Activated CD4-positive, alpha-beta T cell treated with anti-CD3 and anti-CD28 coated beads, Interleukin-2, Interleukin-6, amounts not matched to agents 100 ng/mL and 50 ng/mL, durations not matched to agents 16 hours and 8 hours (primary cell): ENCODE data around the gene GPR150.

Source experiments
- DNase-seq: peaks from one replicate; pipeline ENCODE4 v3.0.0-alpha.2; 2020

The GPR150 gene

DNA sequence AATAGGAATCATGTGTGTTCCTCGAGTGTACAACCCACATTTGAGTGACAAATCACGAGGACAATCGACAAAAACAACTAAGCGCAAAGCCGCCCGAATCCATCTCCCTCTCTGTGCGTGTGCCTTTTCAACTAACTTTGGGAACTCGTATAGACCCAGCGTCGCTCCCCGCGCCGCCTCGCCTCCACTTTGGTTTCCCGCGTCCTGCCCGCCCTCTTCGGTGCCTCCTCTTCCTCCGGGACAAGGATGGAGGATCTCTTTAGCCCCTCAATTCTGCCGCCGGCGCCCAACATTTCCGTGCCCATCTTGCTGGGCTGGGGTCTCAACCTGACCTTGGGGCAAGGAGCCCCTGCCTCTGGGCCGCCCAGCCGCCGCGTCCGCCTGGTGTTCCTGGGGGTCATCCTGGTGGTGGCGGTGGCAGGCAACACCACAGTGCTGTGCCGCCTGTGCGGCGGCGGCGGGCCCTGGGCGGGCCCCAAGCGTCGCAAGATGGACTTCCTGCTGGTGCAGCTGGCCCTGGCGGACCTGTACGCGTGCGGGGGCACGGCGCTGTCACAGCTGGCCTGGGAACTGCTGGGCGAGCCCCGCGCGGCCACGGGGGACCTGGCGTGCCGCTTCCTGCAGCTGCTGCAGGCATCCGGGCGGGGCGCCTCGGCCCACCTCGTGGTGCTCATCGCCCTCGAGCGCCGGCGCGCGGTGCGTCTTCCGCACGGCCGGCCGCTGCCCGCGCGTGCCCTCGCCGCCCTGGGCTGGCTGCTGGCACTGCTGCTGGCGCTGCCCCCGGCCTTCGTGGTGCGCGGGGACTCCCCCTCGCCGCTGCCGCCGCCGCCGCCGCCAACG is at the start of gene GPR150:
Gene GPR150, plus strand, starts transcription at position 58 of the 840 bp plus-strand sequence. Its CDS starts 189 bp downstream, at position 247.
- peak; percentile 63 for DNase-seq

GRCh38 chr5:95572016-95572415 is 47.9 kb upstream of the GPR150 start:
- DNase-seq = no peak

DNA sequence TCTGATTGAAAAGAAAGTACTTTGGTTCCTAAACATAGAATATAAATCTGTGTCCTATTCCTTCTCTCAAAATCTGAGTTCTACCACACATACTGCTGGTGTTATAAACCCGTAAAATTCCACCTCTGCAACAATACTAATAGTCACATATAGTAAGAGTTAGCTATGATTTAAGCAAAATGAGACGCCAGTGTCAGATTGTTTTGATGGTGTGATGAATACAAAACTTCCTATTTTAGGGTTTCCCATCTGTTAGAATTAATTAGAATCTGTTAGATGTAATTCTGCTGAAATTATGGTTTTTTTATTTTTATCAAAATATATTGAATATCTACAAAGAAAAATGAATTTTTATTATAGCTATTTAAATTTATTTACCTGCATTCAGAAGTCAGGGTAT is 38.3 kb upstream of the GPR150 start:
- no peak for DNase-seq

DNA sequence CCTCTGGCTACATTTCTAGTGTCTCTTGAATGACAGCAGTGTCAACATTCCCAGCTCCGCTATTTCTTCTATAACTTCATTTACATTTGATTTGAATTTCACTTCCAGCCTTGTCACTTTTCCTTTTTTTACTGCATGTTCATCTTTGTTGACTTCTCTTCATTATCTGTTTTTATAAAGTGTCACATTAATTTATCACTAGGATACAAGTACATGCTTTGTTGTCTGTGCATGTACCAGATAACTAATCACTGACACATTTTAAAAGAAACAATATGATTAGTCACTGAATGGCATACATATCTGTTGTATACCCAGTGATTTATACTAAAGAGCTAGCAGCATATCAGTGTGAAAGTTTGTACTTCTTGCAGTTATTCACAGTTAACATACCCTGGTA is 35.9 kb upstream of the GPR150 start:
- no peak for DNase-seq

- peak; percentile 30 for DNase-seq
These were observed 29.0 kb upstream of the GPR150 start for GRCh38 chr5:95590880-95591279.

- peak; percentile 87 for DNase-seq
These were observed 28.4 kb upstream of the GPR150 start for GRCh38 chr5:95591490-95591901.

DNA sequence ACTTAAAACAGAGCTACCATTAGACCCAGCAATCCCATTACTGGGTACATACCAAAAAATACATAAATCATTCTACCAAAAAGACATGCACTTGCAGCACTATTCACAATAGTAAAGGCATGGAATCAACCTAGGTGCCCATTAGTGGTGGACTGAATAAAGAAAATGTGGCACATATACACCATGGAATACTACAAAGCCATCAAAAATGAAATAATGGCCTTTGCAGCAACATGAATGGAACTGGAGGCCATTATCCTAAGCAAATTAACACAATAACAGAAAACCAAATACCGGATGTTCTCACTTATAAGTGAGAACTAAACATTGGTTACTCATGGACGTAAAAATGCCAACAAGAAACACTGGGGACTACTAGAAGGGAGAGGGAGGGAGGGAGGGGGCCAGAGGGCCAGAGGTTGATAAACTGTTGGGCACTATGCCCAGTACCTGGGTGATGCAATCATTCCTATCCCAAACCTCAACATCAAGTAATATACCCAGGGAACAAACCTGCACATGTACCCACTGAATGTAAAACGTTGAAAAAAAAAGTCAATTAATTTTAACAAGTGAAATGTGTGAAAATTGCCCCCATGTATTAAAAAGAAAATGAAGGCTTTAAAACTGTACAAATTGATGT is 24.5 kb upstream of the GPR150 start:
- DNase-seq = no peak

GRCh38 chr5:95599252-95599651 is 20.6 kb upstream of the GPR150 start:
- DNase-seq = no peak

DNA sequence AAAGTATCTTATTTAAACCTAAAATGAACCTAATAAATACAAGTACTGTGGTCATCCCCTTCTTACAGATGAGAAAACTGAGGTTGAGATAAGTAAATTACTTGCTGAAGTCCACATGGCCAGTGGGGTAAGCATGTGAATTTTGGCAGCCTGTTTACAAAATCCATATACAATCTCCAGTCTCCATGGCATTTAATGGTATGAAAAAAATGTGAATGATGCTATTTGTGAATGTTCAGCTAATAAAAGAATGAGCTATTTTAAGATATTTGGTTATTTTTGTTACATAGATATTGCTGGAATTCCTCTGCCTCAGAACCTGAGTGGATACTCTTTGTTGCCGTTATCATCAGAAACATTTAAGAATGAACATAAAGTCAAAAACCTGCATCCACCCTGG is 19.3 kb upstream of the GPR150 start:
- DNase-seq = no peak

DNA sequence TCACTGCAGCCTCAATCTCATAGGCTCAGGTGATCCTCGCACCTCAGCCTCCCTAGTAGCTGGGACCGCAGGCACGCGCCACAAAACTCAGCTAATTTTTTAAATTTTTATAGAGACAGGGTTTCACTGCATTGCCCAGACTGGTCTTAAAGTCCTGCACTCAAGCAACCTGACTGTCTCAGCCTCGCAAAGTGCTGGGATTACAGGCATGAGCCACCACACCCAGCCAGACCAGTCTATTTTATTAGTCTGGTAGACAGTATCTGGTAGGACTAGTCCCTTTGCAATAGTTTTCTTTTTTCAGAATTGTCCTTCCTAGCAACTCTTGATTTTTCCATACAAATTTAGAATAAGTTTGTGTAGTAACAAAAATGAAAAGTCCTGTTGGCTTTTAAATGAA is 14.1 kb upstream of the GPR150 start:
- DNase-seq = no peak

- DNase-seq = no peak
These were observed 13.5 kb upstream of the GPR150 start for GRCh38 chr5:95606419-95606818.

- no peak for DNase-seq
These were observed 10.2 kb upstream of the GPR150 start for GRCh38 chr5:95609711-95610110.

- no peak for DNase-seq
These were observed 9.3 kb upstream of the GPR150 start for GRCh38 chr5:95610546-95610945.

GRCh38 chr5:95611396-95611795 is 8.5 kb upstream of the GPR150 start:
- DNase-seq = no peak

GRCh38 chr5:95613514-95613913 is 6.4 kb upstream of the GPR150 start:
- no peak for DNase-seq

DNA sequence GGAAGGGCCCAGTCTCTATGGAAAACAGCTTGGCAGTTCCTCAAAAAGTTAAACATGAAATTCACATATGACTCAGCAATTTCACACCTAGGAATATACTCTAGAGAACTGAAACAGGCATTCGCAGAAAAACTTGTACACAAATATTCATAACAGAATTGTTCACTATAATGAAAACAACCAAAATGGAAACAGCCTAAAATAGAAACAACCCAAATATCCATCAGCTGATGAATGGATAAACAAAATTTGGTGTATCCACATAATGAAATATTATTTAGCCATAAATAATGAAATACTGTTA is 4.8 kb upstream of the GPR150 start:
- peak; percentile 37 for DNase-seq

DNA sequence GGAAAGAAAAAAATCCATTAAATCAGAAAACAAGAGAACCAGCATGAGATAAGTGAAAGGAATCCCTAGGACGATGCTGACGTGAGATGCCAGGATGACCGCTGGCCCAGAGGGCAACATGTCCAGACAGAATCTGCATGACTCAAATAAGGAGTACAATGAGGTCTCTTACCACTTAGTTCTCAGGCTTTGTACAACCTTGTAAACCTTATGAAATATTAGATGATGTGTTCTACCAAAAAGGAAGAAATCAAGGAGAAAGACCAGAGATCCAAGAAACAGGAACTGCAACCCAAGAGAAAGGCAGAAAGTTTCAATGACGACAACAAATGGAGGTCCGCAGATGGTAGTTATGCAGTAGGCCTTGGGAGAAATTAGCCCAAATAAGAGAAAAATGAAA is 2.8 kb upstream of the GPR150 start:
- no peak for DNase-seq

GRCh38 chr5:95619096-95619495 is 791 bp upstream of the GPR150 start:
- DNase-seq = no peak

GRCh38 chr5:95619514-95620029 is 315 bp upstream of the GPR150 start:
- no peak for DNase-seq

GRCh38 chr5:95620870-95621838 is 1.3 kb downstream of the GPR150 start:
- DNase-seq = peak; percentile 55

- DNase-seq = peak; percentile 10
These were observed 2.1 kb downstream of the GPR150 start for GRCh38 chr5:95621839-95622629.

DNA sequence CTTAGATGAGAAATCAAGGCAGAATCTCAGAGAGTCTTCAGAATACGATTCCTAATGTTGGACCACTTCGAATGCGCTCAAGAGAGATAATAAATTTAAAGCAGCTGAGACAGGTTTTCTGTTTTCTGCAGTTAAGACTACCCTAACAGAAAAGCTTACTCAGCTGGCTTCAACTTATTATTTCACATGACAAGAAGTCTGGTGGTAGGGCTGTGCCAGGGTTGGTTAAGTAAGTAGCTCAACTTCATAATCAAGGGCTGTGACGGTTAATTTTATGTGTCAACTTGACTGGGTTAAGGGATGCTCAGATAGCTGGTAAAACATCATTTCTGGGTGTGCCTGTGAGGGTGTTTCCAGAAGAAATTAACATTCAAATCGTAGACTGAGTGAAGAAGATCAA is 3.8 kb downstream of the GPR150 start:
- no peak for DNase-seq
